HG02840 (cell line): ENCODE data around the gene MYLK.
"Not testable (repeated sequence)": the region's sequence is repeated elsewhere in the genome, so short reads cannot be mapped to it uniquely, and the experiment has no call there.

Experiments used
- ATAC-seq: cut with Tn5 transposase; IDR thresholded peaks from one replicate; pipeline ENCODE4 v1.9.1; 2021; ENCODE audit warnings: mild to moderate bottlenecking, moderate library complexity, moderate number of reproducible peaks; ENCODE audit not compliant: unreplicated experiment, low FRiP score

The MYLK gene

DNA sequence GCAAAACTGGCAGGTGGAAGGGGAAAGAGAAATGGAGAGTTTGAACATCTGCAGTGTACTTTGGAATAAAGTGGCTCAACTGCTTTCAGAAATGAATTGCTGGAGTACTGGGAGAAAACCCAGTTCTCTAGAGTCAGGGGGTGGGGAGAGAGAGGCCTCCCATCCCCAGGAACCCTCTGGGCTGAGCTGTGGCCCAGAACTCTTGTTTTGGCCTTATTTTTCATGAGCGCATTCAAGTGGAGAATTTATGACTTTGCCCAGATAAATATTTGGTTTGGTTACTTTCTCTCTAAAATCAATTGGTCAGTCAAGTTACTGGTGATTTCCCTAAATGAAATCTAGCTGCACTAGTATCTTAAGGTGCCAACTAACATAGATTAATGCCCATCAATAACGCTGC is 270.6 kb downstream of the MYLK start:
- no peak for ATAC-seq

DNA sequence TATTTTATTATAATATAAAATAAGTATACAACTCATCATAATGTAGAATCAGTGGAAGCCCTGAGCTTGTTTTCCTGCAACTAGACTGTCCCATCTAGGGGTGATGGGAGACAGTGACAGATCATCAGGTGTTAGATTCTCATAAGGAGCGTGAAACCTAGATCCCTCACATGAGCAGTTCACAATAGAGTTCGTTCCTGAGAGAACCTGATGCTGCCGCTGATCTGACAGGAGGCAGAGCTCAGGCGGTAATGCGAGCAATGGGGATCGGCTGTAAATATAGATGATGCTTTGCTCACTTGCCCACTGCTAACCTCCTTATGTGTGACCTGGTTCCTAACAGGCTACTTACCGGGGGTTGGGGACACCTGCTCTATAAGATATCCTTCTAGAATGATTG is 272.5 kb downstream of the MYLK start:
- not testable (repeated sequence) for ATAC-seq

DNA sequence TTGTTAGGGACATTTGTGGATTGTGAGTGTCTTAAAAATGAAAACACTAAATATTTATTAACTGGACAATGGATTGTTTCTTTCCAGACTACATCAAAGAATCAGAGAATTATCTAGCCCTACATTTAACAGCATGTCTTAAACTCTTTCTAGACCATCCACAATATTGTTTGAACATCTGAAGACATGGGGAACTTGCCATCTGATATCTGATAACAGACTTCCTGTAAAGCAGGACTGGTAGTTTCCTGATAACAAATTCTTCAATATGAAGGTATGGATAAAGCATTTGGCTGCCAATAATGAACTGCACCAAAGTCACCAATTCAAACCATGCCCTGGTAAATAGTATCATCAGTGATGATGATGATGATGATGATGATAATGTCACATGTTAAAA is 273.1 kb downstream of the MYLK start:
- no peak for ATAC-seq

DNA sequence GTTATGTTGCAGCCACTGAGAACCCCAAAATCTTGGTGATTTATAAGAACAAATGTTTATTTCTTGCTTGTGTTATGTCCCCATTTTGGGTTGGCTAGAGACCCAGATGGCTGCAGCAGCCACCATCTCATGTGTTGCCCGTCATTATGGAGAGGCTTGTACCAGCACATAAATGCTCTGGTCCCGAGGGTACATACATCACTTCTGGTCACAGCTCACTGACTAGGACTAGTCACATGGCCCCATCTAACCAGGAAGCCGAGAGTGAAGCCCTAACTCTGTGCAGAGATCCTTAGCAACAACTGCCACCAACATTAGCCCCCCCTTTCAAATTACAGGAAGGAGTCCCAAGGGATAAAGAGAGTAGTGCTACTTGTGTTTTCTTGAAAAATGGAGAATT is 273.8 kb downstream of the MYLK start:
- no peak for ATAC-seq

DNA sequence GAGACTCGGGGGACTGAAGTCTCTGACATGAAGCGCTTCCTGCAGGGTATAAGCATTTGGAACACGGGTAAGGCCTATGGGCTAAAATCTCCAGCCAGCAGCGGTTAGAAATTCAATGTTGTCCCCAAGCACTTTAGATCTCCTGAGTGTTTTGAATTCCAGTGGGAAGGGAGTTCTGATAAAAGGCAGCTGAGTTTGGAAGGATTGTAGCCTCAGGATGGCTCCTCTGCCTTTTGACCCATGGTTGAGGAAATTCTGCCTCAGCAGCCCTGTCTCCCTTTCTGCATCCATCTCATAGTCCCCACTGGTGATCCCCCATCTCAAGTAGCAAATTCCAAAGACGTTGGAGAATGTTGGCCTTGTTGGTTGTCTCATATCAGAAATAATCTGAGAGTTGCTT is 275.1 kb downstream of the MYLK start:
- no peak for ATAC-seq

DNA sequence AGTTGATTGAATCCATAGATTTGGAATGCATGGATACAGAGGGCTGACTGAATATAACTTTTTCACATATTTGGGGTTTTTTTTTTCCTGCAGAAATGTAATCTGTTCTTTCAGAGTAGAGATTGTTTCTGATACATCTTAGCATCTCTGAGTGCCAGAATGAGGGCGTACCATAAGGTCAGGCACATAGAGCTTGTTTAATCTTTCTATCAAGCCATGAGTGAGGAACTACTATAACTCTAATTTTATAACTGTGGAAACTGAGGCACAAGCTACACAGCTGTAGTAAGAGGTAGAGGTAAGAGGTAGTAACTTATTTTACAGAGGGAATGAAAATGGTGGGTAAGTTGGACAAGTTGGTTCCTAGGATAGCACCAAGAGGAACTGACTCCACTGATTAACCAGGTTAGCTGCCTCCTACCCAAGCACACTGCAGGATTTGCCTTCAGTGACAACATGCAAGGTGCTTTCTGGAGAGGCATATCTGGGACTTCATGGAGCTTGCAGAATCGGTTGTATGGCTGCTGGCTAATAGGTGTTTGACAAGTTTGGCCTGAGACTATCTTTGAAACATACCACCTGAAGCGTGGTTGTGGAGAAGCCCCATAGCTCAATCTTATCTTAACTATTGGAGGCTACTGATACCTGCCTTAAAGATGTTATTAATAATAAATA is 275.7 kb downstream of the MYLK start:
- no peak for ATAC-seq

DNA sequence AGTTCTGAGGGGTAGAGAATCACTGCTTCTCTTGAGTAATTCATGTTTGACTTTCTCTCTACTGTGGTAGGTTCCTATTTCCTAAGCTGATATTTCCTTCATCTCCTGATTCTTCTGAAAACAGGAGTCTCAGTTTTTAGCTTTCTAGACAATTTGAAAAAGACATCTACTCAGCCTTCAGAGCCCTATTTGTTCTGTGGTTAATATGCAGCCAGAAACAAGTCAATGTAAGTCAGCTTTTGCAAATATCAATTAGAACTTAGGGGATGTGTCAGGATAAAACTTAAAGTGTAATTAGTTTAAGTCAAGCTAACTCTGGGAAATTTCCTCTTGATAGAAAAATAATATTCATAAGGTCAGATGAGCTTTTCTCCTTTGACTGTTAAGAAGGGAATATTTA is 277.6 kb downstream of the MYLK start:
- no peak for ATAC-seq

DNA sequence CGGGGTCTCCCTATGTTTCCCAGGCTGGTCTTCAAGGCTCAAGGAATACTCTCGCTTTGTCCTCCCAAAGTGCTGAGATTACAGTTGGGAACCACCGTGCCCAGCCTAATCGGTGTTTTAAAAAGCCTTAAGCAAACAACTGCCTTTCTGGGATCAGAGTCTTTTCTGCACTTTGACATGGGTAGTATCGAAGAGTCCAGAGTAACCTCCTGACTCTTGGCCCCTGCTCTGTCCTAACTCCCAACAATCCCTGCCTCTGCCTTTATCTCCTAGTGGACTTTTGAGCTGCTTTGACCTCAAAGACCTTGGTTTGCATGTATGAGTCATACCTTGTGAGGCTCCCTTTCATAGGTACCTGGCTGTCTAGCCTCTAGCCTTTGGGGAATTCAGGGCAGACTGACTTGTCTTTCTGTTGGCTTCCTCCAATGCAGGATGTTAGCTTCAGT is 278.3 kb downstream of the MYLK start:
- ATAC-seq: no peak

DNA sequence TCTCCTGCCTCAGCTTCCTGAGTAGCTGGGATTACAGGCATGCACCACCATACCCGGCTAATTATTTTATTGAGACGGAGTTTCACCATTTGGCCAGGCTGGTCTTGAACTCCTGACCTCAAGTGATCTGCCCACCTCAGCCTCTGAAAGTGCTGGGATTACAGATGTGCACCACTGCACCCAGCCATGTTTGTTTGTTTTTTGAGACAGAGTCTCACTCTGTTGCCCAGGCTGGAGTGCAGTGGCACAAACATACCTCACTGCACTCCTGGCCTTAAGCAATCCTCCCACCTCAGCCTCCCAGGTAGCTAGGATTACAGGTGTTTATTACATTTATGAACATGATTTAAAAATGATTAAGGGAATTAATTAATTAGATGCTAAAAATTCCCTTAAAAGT is 281.0 kb downstream of the MYLK start:
- not testable (repeated sequence) for ATAC-seq

DNA sequence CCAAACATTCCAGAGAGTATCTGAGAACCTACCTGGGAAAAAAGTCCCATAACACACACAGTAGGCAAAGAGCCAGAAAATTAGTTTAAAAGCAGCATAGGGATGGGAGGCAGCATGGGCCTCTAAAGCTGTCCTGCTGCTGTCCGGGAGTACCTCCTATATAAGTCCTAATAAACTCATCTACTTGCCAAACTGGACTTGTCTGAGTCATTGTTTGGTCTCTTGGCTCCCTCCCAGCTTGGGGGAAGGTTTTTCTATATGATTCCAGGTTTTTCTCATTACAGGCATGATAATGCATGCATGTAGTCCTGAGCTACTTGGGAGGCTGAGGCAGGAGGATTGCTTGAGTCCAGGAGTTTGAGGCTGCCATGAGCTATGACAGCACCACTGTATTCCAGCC is 281.8 kb downstream of the MYLK start:
- no peak for ATAC-seq

DNA sequence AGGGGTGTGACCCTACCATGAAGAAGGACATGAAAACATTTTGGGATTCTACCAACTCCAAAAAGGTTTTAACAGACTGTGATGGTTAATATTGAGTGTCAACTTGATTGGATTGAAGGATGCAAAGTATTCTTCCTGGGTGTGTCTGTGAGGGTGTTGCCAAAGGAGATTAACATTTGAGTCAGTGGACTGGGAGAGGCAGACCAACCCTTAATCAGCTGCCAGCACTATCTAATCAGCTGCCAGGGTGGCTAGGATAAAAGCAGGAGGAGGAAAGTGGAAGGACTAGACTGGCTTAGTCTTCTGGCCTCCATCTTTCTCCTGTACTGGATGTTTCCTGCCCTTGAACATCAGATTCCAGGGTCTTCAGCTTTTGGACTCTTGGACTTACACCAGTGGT is 283.3 kb downstream of the MYLK start:
- ATAC-seq: not testable (repeated sequence)

DNA sequence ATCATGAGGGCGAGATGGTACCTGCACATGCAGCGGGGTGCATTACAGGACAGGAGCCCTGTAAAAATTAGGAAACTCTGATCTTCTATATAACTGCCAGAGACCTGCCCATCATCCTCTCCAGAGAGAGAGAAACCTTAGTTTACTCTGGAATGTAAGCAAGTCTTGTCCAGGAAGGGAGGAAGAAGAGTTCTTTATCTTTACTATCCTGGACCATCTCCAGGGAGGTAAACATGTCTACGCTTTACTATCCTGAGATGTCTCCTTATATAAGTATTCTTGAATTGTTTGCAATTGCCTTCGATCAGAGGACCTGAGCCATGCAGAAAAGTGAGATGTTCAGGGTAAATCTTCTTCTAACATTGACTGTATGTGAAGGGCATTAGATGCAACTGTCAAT is 286.6 kb downstream of the MYLK start:
- no peak for ATAC-seq

DNA sequence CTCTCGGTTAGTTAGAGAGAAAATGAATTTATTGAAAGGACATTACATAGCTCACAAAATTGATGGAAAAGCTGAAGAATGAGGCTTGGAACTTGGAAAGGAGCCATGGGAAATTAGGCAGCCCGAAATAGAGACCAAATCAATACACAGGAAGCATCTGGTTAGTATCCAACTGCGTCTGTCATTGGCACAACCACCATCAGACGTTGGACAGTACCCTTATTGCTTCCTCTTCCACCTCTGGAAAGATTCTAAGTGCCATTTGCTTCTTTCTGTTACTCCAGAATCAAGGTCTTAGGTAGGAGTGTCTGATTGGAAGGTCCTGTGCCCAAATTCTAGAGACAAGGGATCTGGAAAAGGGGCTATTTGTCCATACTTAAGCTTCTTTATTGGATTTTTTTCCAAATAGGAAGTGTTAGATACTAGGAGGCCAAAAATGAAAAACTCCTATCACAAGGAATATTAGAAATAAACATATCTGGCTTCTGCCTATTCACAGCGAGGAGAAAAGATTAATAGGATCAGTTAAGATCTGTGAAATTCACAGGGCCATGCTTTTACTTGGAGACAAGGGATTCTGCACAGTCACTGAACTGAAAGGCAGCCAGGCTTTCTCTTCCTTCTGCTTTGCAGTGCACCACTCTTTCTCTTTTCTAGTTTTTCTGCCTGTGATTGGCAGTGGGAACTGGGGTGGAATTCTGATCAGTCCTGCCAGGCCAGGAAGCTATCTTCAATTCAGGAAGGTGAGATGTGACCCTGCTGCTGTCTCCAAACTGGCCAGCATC is 288.5 kb downstream of the MYLK start:
- ATAC-seq: no peak

DNA sequence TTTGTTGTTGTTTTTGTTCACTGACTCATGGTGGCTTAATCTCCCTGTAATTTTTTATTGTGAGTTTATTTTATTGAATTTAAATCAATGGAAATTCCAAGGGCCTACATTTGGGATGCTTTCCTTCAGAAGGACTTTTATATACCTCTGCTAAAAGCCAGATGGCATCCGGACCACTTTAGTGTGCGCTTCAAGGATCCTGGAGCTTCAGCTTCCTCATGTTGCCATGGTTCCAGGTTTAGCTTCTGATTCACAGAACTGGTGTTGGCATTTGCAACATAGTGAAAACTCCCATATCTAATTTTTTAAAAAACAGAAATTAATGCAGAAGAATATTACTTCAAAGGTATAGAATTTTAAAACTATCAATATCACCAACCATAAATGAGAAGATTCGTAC is 290.8 kb downstream of the MYLK start:
- no peak for ATAC-seq

DNA sequence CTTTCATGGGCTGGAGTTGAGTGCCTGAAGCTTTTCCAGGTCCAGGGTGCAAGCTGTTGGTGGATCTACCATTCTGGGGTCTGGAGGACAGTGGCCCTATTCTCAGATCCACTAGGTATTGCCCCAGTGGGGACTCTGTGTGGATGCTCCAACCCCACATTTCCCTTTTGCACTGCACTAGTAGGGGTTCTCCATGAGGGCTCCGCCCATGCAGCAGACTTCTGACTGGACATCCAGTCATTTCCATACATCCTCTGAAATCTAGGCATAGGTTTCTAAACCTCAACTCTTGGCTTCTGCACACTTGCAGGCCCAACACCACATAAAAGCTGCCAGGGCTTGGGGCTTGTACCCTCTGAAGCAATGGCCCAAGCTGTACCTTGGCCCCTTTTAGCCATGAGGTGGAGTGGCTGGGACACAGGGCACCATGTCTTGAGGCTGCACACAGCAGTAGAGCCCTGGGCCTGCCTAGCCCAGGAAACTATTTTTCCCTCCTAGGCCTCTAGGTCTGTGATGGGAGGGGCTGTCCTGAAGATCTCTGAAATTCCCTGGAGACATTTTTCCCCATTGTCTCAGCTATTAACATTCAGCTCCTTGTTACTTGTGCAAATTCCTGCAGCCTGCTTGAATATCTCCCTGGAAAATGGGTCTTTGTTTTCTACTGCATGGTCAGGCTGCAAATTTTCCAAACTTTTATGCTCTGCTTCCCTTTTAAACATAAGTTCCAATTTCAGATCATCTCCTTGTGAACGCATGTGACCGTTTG is 293.3 kb downstream of the MYLK start:
- no peak for ATAC-seq

DNA sequence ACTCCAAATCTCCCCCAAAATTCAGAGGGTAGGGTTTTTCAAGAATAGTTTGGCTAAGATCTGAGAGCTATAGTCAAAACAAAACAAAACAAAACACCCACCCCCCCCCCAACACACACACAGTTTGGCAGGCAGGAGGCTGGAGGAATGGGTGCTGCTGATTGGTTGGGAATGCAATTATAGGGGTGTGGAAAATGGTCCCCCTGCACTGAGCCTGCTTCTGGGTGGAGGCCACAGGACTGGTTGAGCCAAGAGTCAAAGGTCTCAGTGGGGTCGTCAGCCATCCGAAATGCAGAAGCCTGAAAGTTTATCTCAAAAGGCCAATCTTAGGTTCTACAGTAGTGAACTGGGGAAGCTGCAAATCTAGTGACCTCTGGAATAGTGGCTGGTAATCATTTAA is 296.7 kb downstream of the MYLK start:
- no peak for ATAC-seq

DNA sequence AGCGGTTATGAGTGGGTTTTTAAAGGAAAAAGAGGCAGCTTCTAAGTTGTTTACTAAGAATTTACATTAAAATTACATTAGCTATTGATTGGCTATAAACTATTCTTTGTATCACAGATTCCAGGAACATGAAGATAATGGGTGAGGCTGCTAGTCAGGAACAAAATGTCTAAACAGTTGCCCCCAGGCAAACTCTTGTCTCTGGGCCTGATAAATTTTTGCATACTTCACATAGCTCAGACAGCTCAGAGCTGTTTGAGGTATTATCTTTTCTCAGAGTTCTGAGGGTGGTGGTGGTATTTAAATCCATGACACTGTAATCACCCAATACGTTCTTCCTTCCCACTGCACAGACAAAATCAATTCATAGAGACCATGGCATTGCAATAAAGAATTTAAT is 297.2 kb downstream of the MYLK start:
- ATAC-seq: no peak

DNA sequence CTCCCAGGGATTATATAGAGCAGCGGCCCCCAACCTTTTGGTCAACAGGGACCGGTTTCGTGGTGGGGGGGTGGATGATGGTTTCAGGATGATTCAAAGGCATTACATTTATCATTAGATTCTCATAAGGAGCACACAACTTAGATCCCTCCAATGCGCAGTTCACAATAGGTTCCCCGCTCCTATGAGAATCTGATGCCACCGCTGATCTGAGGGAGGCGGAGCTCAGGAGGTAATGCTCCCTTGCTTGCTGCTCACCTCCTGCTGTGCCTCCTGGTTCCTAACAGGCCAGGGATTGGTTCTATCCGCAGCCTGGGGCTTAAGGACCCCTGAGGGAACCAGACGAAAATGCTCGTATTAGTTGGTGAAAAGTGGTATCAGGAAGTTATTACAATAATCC is 298.0 kb downstream of the MYLK start:
- no peak for ATAC-seq

DNA sequence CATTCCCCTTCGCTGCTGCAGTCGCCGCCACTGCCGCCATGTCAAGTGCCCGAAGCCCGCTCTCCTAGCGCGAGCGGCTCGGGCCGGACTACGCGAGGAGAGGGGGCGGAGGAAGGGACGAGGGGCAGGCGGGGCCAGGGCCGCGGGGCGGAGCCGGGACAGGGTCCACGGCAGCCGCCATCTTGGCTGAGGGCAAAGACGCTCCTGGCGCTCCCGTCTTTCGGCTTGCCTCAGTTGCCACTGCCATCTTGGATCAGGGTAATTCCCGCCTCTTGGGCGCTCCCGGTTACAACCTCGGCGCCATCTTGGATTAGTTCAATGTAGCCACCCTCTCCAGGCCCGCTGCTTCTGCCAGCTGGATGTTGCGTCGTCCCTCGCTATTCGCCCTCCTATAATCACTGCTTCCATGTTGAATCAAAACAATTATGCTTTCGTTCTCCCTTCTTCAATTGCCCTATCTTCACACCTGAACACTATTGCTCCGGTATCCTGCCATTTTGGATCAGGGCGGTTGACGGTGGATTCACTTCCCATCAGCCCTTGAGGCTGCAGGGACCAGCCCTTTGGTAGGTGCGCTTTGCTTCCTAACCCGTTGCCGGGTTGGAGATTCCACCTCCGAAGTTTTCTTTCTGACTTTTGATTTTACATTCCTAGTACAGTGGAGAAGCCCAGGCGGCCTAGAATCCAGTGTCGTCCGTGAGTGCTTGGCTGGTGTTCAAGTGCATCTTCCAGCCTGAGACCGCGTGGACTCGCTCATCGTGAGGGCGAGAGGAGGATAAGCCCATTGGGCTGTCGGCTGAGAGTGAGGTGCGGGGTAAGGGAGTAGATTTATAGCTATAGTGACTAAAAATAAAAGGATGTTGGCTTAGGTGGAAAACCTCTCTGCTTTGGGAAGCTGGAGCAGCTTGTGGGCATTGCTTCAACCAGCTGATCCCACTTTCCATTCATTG is 298.9 kb downstream of the MYLK start, which contains the start of gene HACD2:
Gene HACD2 (minus strand): TSS at position 66 of the 950 bp plus-strand sequence. CDS start 26 bp downstream, at position 40.
- ATAC-seq: peak; percentile 93
